ENCODE results near the gene YWHAB. TPM values are rescaled to one million over a fixed set of nuclear protein-coding genes. Genes with fewer than 3 reads are reported as not detected.

YWHAB gene
- total and polyA plus RNA-seq, 10 donors: 85.8 to 237 (median 174) TPM

DNA sequence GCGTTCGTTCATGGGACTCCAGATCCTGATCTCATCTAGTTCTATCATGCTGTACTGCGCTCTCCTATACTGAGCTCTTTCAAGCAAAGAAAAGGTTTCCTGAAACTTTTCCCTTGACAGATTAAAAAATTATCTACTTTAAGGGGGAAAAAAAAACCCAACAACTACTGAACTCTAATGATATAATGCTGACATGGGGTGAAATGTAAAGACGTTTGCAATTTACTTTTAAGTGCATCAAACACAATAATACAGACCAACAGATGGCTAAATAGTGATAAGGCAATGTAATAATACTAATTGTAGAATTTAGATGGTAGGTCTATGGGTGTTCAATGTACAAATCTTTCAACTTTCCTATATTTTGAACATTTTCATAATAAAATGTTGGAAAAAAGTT, 58.3 kb downstream of the YWHAB start:
- no peaks in the 10 kb centered on the region for H3K9me3 ChIP-seq
- no peak for DNase-seq
- 88 to 98% (median 96%) methylated on average over 4 of the region's 4 CpGs for WGBS, 5 donors
- H3K4me3 ChIP-seq: no peak overlapping the region
- no peaks in the 10 kb centered on the region for H3K27me3 ChIP-seq (replicated peaks in 1 of 7)
- peaks cover 0 to 16% (median 0%) of the 10 kb centered on the region in 6 donors for H3K4me1 ChIP-seq
- intact Hi-C loops (cut with DNase I; ENCODE audit: low total_unique reads): no loop called here
- peaks cover 0 to 100% (median 81%) of the 10 kb centered on the region in 6 donors for H3K36me3 ChIP-seq
- TF ChIP-seq POLR2AphosphoS5 (IDR thresholded peaks at IDR 0.05): no peak
- TF ChIP-seq, protein P1, sequence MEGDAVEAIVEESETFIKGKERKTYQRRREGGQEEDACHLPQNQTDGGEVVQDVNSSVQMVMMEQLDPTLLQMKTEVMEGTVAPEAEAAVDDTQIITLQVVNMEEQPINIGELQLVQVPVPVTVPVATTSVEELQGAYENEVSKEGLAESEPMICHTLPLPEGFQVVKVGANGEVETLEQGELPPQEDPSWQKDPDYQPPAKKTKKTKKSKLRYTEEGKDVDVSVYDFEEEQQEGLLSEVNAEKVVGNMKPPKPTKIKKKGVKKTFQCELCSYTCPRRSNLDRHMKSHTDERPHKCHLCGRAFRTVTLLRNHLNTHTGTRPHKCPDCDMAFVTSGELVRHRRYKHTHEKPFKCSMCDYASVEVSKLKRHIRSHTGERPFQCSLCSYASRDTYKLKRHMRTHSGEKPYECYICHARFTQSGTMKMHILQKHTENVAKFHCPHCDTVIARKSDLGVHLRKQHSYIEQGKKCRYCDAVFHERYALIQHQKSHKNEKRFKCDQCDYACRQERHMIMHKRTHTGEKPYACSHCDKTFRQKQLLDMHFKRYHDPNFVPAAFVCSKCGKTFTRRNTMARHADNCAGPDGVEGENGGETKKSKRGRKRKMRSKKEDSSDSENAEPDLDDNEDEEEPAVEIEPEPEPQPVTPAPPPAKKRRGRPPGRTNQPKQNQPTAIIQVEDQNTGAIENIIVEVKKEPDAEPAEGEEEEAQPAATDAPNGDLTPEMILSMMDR (IDR thresholded peaks at IDR 0.05 in 8 of 11, conservative IDR thresholded peaks at IDR 0.05 in 3 of 11): no peak
- no peak for TF ChIP-seq POLR2A (IDR thresholded peaks at IDR 0.05)
- H3K27ac ChIP-seq: no peak overlapping the region

DNA sequence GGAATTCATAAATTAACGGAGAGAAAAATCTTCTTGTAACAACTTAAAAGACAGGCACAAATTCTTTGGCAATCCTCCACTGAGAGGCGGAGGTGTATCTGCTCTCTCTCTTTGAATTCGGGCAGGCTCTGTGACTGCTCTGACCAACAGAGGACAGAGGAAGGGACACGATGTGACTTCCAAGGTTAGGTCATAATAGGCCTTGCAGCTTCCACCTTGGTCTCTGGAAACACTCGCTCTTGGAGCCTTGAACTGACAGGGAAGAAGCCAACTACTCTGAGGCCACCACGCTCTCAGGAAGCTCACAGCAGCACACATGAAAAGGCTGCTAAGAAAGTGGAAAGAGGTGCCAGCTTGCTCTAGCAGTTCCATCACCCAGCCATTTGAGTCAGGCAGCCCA, 59.8 kb downstream of the YWHAB start:
- 68 to 83% (median 81%) methylated on average over 5 to 6 of the region's 6 CpGs for WGBS, 5 donors
- Histone ChIP-seq H3K4me3 (no peak overlapping the region), H3K27me3 (replicated peaks in 1 of 7) (no peaks in the 10 kb centered on the region), H3K4me1 (peaks cover 0 to 16% (median 0%) of the 10 kb centered on the region in 6 donors), H3K36me3 (peaks cover 0 to 100% (median 89%) of the 10 kb centered on the region in 6 donors), H3K27ac (peak overlapping the region in 3 of 8 donors; percentile 9 to 15 (median 15)), H3K9me3 (no peaks in the 10 kb centered on the region)
- no peak for DNase-seq
- TF ChIP-seq POLR2A (IDR thresholded peaks at IDR 0.05) (no peak), POLR2AphosphoS5 (IDR thresholded peaks at IDR 0.05) (peak in 2 of 3 donors; percentile 17 to 20)
- intact Hi-C loops (cut with DNase I; ENCODE audit: low total_unique reads): no loop called here

GRCh38 chr20:44946271-44946852, 60.9 kb downstream of the YWHAB start:
- Histone ChIP-seq H3K9me3 (no peaks in the 10 kb centered on the region), H3K27me3 (replicated peaks in 1 of 7) (no peaks in the 10 kb centered on the region), H3K4me1 (peaks cover 0 to 16% (median 0%) of the 10 kb centered on the region in 6 donors), H3K36me3 (peaks cover 0 to 100% (median 91%) of the 10 kb centered on the region in 6 donors), H3K27ac (no peak overlapping the region), H3K4me3 (no peak overlapping the region)
- no peak for DNase-seq
- WGBS, 5 donors: 83 to 93% (median 88%) methylated on average over 2 of the region's 2 CpGs
- TF ChIP-seq, protein P1 (IDR thresholded peaks at IDR 0.05 in 8 of 11, conservative IDR thresholded peaks at IDR 0.05 in 3 of 11): no peak
- TF ChIP-seq POLR2AphosphoS5 (IDR thresholded peaks at IDR 0.05) (no peak), POLR2A (IDR thresholded peaks at IDR 0.05) (no peak)
- intact Hi-C loops (cut with DNase I; ENCODE audit: low total_unique reads): no loop called here

DNA sequence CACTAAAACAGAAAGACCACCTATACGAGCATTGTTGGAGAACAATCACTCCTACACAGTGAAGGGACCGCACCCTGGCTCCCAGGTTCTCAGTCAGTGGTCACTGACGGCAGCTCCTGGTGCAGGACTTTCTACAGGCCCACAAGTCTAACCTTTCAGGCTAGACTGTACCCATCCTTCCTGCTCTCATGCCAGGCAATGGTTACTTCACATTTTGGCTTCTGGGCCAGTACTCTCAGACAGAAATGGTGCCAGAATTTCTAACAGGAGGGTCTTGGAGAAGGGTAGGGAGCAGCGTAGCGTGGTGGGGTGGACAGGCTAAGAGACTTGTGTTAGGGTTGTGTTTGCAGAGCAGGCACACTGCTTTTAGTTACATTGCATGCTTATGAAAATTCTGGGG, 62.6 kb downstream of the YWHAB start:
- intact Hi-C loops (cut with DNase I; ENCODE audit: low total_unique reads): no loop called here
- WGBS, 5 donors: 90 to 97% (median 96%) methylated on average over 5 of the region's 5 CpGs
- Histone ChIP-seq H3K9me3 (no peaks in the 10 kb centered on the region), H3K4me3 (no peak overlapping the region), H3K27ac (no peak overlapping the region), H3K36me3 (peaks cover 0 to 100% (median 91%) of the 10 kb centered on the region in 6 donors), H3K4me1 (peaks cover 0 to 22% (median 0%) of the 10 kb centered on the region in 6 donors), H3K27me3 (replicated peaks in 1 of 7) (no peaks in the 10 kb centered on the region)
- no peak for TF ChIP-seq POLR2A (IDR thresholded peaks at IDR 0.05)
- no peak for TF ChIP-seq POLR2AphosphoS5 (IDR thresholded peaks at IDR 0.05)
- TF ChIP-seq, protein P1 (IDR thresholded peaks at IDR 0.05 in 8 of 11, conservative IDR thresholded peaks at IDR 0.05 in 3 of 11): no peak
- no peak for DNase-seq

Measured in spleen (tissue), 11 donors.